GM13977 (cell line): ENCODE data around the gene CFAP20DC.

Experiments
- DNase-seq: peaks from one replicate; pipeline ENCODE4 v3.0.0; 2012; ENCODE audit warnings: low spot score
- CTCF ChIP-seq: IDR thresholded peaks from 2 replicates; pipeline ENCODE4 v1.5.1; 2012; ENCODE audit warnings: mild to moderate bottlenecking, control low read depth; ENCODE audit not compliant: insufficient read depth; ENCODE audit errors: extremely low read depth, missing control alignments
- in situ Hi-C: fragments of 300-500 bp; cut with MboI; formaldehyde crosslinking; loops from one replicate; pipeline ENCODE4 v1.12.0; 2022; ENCODE audit warnings: low sequenced_read_pairs, low pct_unique_long_range_greater_than_20kb, mixed read lengths, inconsistent platforms; ENCODE audit not compliant: unreplicated experiment

Gene CFAP20DC

GRCh38 chr3:58783845-58784244 is 266.0 kb downstream of the CFAP20DC start:
- no peak for DNase-seq
- no peak for TF ChIP-seq CTCF
- in situ Hi-C loops = no loop called here

GRCh38 chr3:58779934-58780333 is 269.9 kb downstream of the CFAP20DC start:
- no peak for TF ChIP-seq CTCF
- in situ Hi-C loops = no loop called here
- DNase-seq = no peak

GRCh38 chr3:58776231-58776630 is 273.6 kb downstream of the CFAP20DC start:
- in situ Hi-C loops = no loop called here
- DNase-seq = no peak

GRCh38 chr3:58772462-58772861 is 277.4 kb downstream of the CFAP20DC start:
- in situ Hi-C loops = no loop called here
- no peak for TF ChIP-seq CTCF
- no peak for DNase-seq

More at GRCh38 chr3:58776231-58776630, 273.6 kb downstream of the CFAP20DC start:
- no peak for TF ChIP-seq CTCF

GRCh38 chr3:58769065-58769464 is 280.8 kb downstream of the CFAP20DC start:
- TF ChIP-seq CTCF = no peak
- no peak for DNase-seq
- in situ Hi-C loops = no loop called here

GRCh38 chr3:58766587-58767282 is 283.1 kb downstream of the CFAP20DC start:
- TF ChIP-seq CTCF = no peak
- DNase-seq = no peak
- in situ Hi-C loops = no loop called here
